B cell (primary cell): ENCODE results near the gene IRX3.

Source experiments
- EZH2 ChIP-seq: IDR thresholded peaks from 2 replicates; pipeline ENCODE4 v1.6.1; 2012; ENCODE audit warnings: borderline replicate concordance, low read depth, mild to moderate bottlenecking, moderate library complexity, low read length; ENCODE audit not compliant: insufficient read depth, poor library complexity, severe bottlenecking
- TF ChIP-seq, protein P1 (sequence below): fragments of 200-600 bp; IDR thresholded peaks from one replicate; pipeline ENCODE4 v1.8.0; 2022; ENCODE audit warnings: antibody characterized with exemption, mild to moderate bottlenecking

- no peak for TF ChIP-seq EZH2
- TF ChIP-seq, protein P1, sequence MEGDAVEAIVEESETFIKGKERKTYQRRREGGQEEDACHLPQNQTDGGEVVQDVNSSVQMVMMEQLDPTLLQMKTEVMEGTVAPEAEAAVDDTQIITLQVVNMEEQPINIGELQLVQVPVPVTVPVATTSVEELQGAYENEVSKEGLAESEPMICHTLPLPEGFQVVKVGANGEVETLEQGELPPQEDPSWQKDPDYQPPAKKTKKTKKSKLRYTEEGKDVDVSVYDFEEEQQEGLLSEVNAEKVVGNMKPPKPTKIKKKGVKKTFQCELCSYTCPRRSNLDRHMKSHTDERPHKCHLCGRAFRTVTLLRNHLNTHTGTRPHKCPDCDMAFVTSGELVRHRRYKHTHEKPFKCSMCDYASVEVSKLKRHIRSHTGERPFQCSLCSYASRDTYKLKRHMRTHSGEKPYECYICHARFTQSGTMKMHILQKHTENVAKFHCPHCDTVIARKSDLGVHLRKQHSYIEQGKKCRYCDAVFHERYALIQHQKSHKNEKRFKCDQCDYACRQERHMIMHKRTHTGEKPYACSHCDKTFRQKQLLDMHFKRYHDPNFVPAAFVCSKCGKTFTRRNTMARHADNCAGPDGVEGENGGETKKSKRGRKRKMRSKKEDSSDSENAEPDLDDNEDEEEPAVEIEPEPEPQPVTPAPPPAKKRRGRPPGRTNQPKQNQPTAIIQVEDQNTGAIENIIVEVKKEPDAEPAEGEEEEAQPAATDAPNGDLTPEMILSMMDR: no peak
Observed at GRCh38 chr16:54285414-54286089, 1.0 kb downstream of the IRX3 start.
